Measurements from ENCODE around the gene NPAS3. TPM values are rescaled to one million over a fixed set of nuclear protein-coding genes. Genes with fewer than 3 reads are reported as not detected.

Gene NPAS3
- total RNA-seq, 4 donors from 2014 or later, result 1.9 to 10.6 (median 2.2) TPM

- no peaks in the 10 kb centered on the region for H3K27me3 ChIP-seq
- no peak for ATAC-seq
- no peak overlapping the region for H3K27ac ChIP-seq
- H3K4me3 ChIP-seq, result no peak overlapping the region
- no peaks in the 10 kb centered on the region for H3K9me3 ChIP-seq
- H3K36me3 ChIP-seq, result no peaks in the 10 kb centered on the region
- H3K4me1 ChIP-seq, result peaks cover 0 to 4% (median 0%) of the 10 kb centered on the region in 3 donors
- TF ChIP-seq POLR2AphosphoS5 (IDR thresholded peaks at IDR 0.05), result no peak
- TF ChIP-seq CTCF (IDR thresholded peaks at IDR 0.05), result no peak
- TF ChIP-seq EP300 (IDR thresholded peaks at IDR 0.05), result no peak
- TF ChIP-seq POLR2A (IDR thresholded peaks at IDR 0.05), result no peak
Measured at GRCh38 chr14:33758547-33758946, 819.9 kb downstream of the NPAS3 start.

GRCh38 chr14:33762161-33762851, 823.6 kb downstream of the NPAS3 start:
- 46 to 75% methylated on average over 4 of the region's 4 CpGs for WGBS, 2 donors (ENCODE audit: low coverage in 1 of 2)
- TF ChIP-seq POLR2AphosphoS5 (IDR thresholded peaks at IDR 0.05) (no peak), CTCF (IDR thresholded peaks at IDR 0.05) (no peak), EP300 (IDR thresholded peaks at IDR 0.05) (no peak), POLR2A (IDR thresholded peaks at IDR 0.05) (no peak)

GRCh38 chr14:33764876-33765650, 826.4 kb downstream of the NPAS3 start:
- H3K36me3 ChIP-seq, result no peaks in the 10 kb centered on the region
- no peak for ATAC-seq
- TF ChIP-seq CTCF (IDR thresholded peaks at IDR 0.05) (no peak), POLR2A (IDR thresholded peaks at IDR 0.05) (no peak), EP300 (IDR thresholded peaks at IDR 0.05) (no peak), POLR2AphosphoS5 (IDR thresholded peaks at IDR 0.05) (no peak)
- WGBS, 2 donors (ENCODE audit: low coverage in 1 of 2), result 25 to 35% methylated on average over 5 to 6 of the region's 6 CpGs
- no peak overlapping the region for H3K27ac ChIP-seq
- H3K9me3 ChIP-seq, result no peaks in the 10 kb centered on the region
- no peak overlapping the region for H3K4me3 ChIP-seq
- no peaks in the 10 kb centered on the region for H3K27me3 ChIP-seq
- peaks cover 0 to 4% (median 0%) of the 10 kb centered on the region in 3 donors for H3K4me1 ChIP-seq

More at GRCh38 chr14:33762161-33762851, 823.6 kb downstream of the NPAS3 start:
- Histone ChIP-seq H3K4me1 (peaks cover 0 to 4% (median 0%) of the 10 kb centered on the region in 3 donors), H3K27ac (no peak overlapping the region), H3K36me3 (no peaks in the 10 kb centered on the region), H3K4me3 (no peak overlapping the region), H3K9me3 (no peaks in the 10 kb centered on the region), H3K27me3 (no peaks in the 10 kb centered on the region)
- no peak for ATAC-seq

- TF ChIP-seq EP300 (IDR thresholded peaks at IDR 0.05), result no peak
- no peak for TF ChIP-seq CTCF (IDR thresholded peaks at IDR 0.05)
- Histone ChIP-seq H3K4me1 (no peaks in the 10 kb centered on the region), H3K9me3 (no peaks in the 10 kb centered on the region), H3K4me3 (no peak overlapping the region), H3K27me3 (no peaks in the 10 kb centered on the region), H3K27ac (no peak overlapping the region), H3K36me3 (no peaks in the 10 kb centered on the region)
- WGBS, 2 donors (ENCODE audit: low coverage in 1 of 2), result 61 to 74% methylated on average over 3 to 7 of the region's 7 CpGs
- no peak for ATAC-seq
Measured at GRCh38 chr14:33767586-33768457, 829.1 kb downstream of the NPAS3 start.
